Suprapubic skin (tissue), 4 donors: ENCODE data around the gene NOL12. TPM values are rescaled to one million over a fixed set of nuclear protein-coding genes. Genes with fewer than 3 reads are reported as not detected.

ENCODE experiments used
- DNase-seq, 2 donors: peaks; one replicate each; pipeline ENCODE4 v3.0.0-alpha.2; 2019; ENCODE audit warnings: low spot score in 2 of 2
- H3K27ac ChIP-seq: fragments of 200-600 bp; sonication (generic); one replicate; pipeline ENCODE4 v1.5.1; 2019
- H3K27me3 ChIP-seq: fragments of 200-600 bp; sonication (generic); one replicate; pipeline ENCODE4 v1.5.1; 2019
- H3K36me3 ChIP-seq: fragments of 200-600 bp; sonication (generic); one replicate; pipeline ENCODE4 v1.5.1; 2019
- H3K4me1 ChIP-seq: fragments of 200-600 bp; sonication (generic); one replicate; pipeline ENCODE4 v1.5.1; 2019
- H3K4me3 ChIP-seq: fragments of 200-600 bp; sonication (generic); one replicate; pipeline ENCODE4 v1.5.1; 2019; ENCODE audit warnings: mild to moderate bottlenecking
- H3K9me3 ChIP-seq: fragments of 200-600 bp; sonication (generic); one replicate; pipeline ENCODE4 v1.5.1; 2019
- CTCF ChIP-seq, 2 donors: fragments of 200-600 bp in 1 of 2; fragments of 450-650 bp in 1 of 2; sonication (generic) in 1 of 2; IDR thresholded peaks; one replicate each; pipeline ENCODE4 v1.5.1; 2016 to 2019; ENCODE audit warnings: antibody characterized with exemption in 2 of 2, mild to moderate bottlenecking in 1 of 2, moderate library complexity in 1 of 2
- EP300 ChIP-seq: sonication (generic); formaldehyde crosslinking; IDR thresholded peaks from one replicate; pipeline ENCODE4 v1.6.1; 2017; ENCODE audit warnings: antibody characterized with exemption
- POLR2A ChIP-seq, 2 donors: fragments of 450-650 bp; IDR thresholded peaks; one replicate each; pipeline ENCODE4 v1.6.1; 2017; ENCODE audit warnings: antibody characterized with exemption in 2 of 2, mild to moderate bottlenecking in 2 of 2, moderate library complexity in 2 of 2
- POLR2AphosphoS5 ChIP-seq, 3 donors: sonication (generic); formaldehyde crosslinking; IDR thresholded peaks; one replicate each; pipeline ENCODE4 v1.6.1; 2017; ENCODE audit warnings: antibody characterized with exemption in 3 of 3
- WGBS: methylation state at CpG from one replicate; pipeline ENCODE4 v1.1.5; 2018; 5-methylcytosine and 5-hydroxymethylcytosine counted together
- total RNA-seq, 4 donors: library from RNA; depleted of rRNA; stranded (reverse); fragments of >200 nt; gene quantifications; one replicate each; pipeline ENCODE4 v1.1.0, GENCODE V29; 2016

The NOL12 gene
- total RNA-seq, 4 donors from 2014 or later: 29.2 to 49.8 (median 40.7) TPM

DNA sequence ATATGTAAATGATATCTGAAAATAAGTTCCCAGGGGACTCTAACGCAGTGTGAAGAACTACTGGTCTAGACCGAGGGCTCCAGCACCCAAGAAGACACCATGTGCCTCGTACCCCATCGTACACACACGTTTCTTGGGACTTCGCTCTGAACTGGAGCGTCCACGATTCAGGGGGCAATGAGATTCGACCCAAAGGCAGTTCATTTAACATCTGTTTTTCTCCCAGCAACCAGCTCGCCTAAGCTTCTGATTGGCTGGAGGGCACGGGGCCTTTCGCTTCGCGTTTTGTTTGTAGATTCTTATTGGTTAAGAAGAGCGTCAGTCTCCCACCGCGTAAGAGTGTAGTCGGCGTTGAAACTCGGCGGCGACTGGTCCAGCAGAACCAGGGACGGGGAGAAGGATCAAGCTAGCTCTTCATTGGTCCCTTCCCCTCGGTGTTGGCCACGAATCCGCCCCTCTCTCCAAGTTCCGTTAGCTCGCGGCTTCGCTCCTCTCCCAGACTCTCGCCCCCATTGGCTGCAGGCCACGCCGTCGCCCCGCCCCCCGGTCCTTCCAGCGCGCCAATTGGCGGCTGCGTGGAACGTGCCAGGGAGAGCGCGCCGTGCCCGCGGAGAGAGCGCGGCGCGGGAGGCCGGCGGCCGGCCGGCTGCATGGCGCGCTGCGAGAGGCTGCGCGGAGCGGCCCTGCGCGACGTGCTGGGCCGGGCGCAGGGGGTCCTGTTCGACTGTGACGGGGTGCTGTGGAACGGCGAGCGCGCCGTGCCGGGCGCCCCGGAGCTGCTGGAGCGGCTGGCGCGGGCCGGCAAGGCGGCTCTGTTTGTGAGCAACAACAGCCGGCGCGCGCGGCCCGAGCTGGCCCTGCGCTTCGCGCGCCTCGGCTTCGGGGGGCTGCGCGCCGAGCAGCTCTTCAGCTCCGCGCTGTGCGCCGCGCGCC, 27.7 kb upstream of the NOL12 start, which contains the start of gene PDXP:
PDXP (plus strand) TSS at position 591 of the 933 bp plus-strand sequence; CDS start at position 651, 60 bp downstream.
- 1% methylated on average over 30 of the region's 101 CpGs for WGBS
- no peaks in the 10 kb centered on the region for H3K9me3 ChIP-seq
- H3K4me1 ChIP-seq: peaks cover 36% of the 10 kb centered on the region
- no peak for TF ChIP-seq CTCF (IDR thresholded peaks at IDR 0.05)
- TF ChIP-seq POLR2AphosphoS5 (IDR thresholded peaks at IDR 0.05): peak in 1 of 3 donors; percentile 68
- peak in 1 of 2 donors; percentile 26 for TF ChIP-seq POLR2A (IDR thresholded peaks at IDR 0.05)
- H3K27me3 ChIP-seq: no peaks in the 10 kb centered on the region
- peak within 1 kb of the TSS; percentile 63 for H3K4me3 ChIP-seq
- peak; percentile 99 to 100 for DNase-seq
- H3K36me3 ChIP-seq: peaks cover 13% of the 10 kb centered on the region
- H3K27ac ChIP-seq: peak within 1 kb of the TSS; percentile 70

GRCh38 chr22:37659066-37659896, 26.9 kb upstream of the NOL12 start:
- Histone ChIP-seq H3K4me3 (peak overlapping the region; percentile 63), H3K27me3 (no peaks in the 10 kb centered on the region), H3K27ac (no peak overlapping the region), H3K9me3 (no peaks in the 10 kb centered on the region), H3K4me1 (peaks cover 36% of the 10 kb centered on the region), H3K36me3 (peaks cover 4% of the 10 kb centered on the region)
- WGBS: 6% methylated on average over 23 of the region's 68 CpGs
- no peak for DNase-seq
- no peak for TF ChIP-seq POLR2AphosphoS5 (IDR thresholded peaks at IDR 0.05)
- no peak for TF ChIP-seq POLR2A (IDR thresholded peaks at IDR 0.05)
- TF ChIP-seq CTCF (IDR thresholded peaks at IDR 0.05): no peak
- no peak for TF ChIP-seq EP300

GRCh38 chr22:37659897-37660708, 26.0 kb upstream of the NOL12 start:
- no peak for DNase-seq

GRCh38 chr22:37660709-37661045, 25.5 kb upstream of the NOL12 start:
- TF ChIP-seq CTCF (IDR thresholded peaks at IDR 0.05): no peak
- WGBS: 47% methylated on average over 2 of the region's 2 CpGs
- no peaks in the 10 kb centered on the region for H3K9me3 ChIP-seq
- peaks cover 36% of the 10 kb centered on the region for H3K4me1 ChIP-seq
- no peak overlapping the region for H3K4me3 ChIP-seq
- no peaks in the 10 kb centered on the region for H3K27me3 ChIP-seq
- peaks cover 4% of the 10 kb centered on the region for H3K36me3 ChIP-seq
- no peak for DNase-seq
- H3K27ac ChIP-seq: peak overlapping the region; percentile 15

More at GRCh38 chr22:37659897-37660708, 26.0 kb upstream of the NOL12 start:
- peaks cover 36% of the 10 kb centered on the region for H3K4me1 ChIP-seq
- H3K27me3 ChIP-seq: no peaks in the 10 kb centered on the region
- 71% methylated on average over 14 of the region's 14 CpGs for WGBS
- H3K36me3 ChIP-seq: peaks cover 3% of the 10 kb centered on the region
- no peak for TF ChIP-seq POLR2A (IDR thresholded peaks at IDR 0.05)
- no peak for TF ChIP-seq EP300
- no peak for TF ChIP-seq POLR2AphosphoS5 (IDR thresholded peaks at IDR 0.05)
- TF ChIP-seq CTCF (IDR thresholded peaks at IDR 0.05): no peak
- H3K4me3 ChIP-seq: peak overlapping the region; percentile 63
- H3K9me3 ChIP-seq: no peaks in the 10 kb centered on the region
- H3K27ac ChIP-seq: no peak overlapping the region
